Right cardiac atrium (tissue), 5 donors: Measurements from ENCODE around the gene IL11RA. TPM values are rescaled to one million over a fixed set of nuclear protein-coding genes. Genes with fewer than 3 reads are reported as not detected.

Experiments used
- ATAC-seq, 2 donors: fragments of 200-7000 bp; cut with Tn5 transposase; one replicate each; pipeline versions ENCODE4 v1.8.0 to v1.9.1; 2020; ENCODE audit warnings: moderate library complexity in 2 of 2, mild to moderate bottlenecking in 1 of 2
- DNase-seq, 3 donors: peaks; one replicate each; pipeline ENCODE4 v3.0.0-alpha.2; 2020
- H3K27ac ChIP-seq: one replicate; pipeline ENCODE4 v1.5.1; 2013; ENCODE audit warnings: mild to moderate bottlenecking, low read length, control low read depth, moderate library complexity
- H3K27me3 ChIP-seq: one replicate; pipeline ENCODE4 v1.6.1; 2013; ENCODE audit not compliant: control insufficient read depth, insufficient read depth
- H3K4me1 ChIP-seq: one replicate; pipeline ENCODE4 v1.6.1; 2013; ENCODE audit warnings: low read length; ENCODE audit not compliant: control insufficient read depth, insufficient read depth
- H3K4me3 ChIP-seq: one replicate; pipeline ENCODE4 v1.5.1; 2013; ENCODE audit warnings: low read length, control low read depth
- H3K9me3 ChIP-seq: one replicate; pipeline ENCODE4 v1.6.1; 2013; ENCODE audit warnings: low read length; ENCODE audit not compliant: control insufficient read depth
- WGBS: extraction: QIAGEN DNeasy Blood & Tissue Kit; methylation state at CpG from one replicate; pipeline ENCODE4 v1.1.7; 2013; 5-methylcytosine and 5-hydroxymethylcytosine counted together
- intact Hi-C, 4 donors: fragments of 100-400 bp; cut with DNase I; formaldehyde crosslinking; loops; one replicate each; pipeline versions ENCODE4 v1.11.0 to v1.14.0; 2022 to 2023
- polyA plus RNA-seq: library from polyadenylated mRNA; stranded (reverse); fragments of 200-250 nt; gene quantifications from one replicate; pipeline ENCODE4 v1.2.3, GENCODE V29; 2013
- total RNA-seq, 4 donors: library from RNA; stranded (reverse); fragmentation: NEBNext Ultra II Directional; extraction: Animal tissue kit (Norgen Biotek cat#: 25700); gene quantifications; one replicate each; pipeline ENCODE4 v1.2.1, GENCODE V29; 2021
- donor health status: healthy with polysubstance abuse.
- donor health status: DM: no; HTN: yes; CAD: no.
- donor health status: DM: no; HTN: no; CAD: no.
- donor health status: DM: no; HTN: yes; CAD: no; lungs with severe emphysema.
- donor health status: DM: yes; HTN: yes; CAD: no.

The IL11RA gene
- total and polyA plus RNA-seq, 5 donors: 48.7 to 92.2 (median 68.1) TPM

- no peak overlapping the region for H3K4me3 ChIP-seq
- ATAC-seq: no peak
- peaks cover 7% of the 10 kb centered on the region for H3K4me1 ChIP-seq
- no peaks in the 10 kb centered on the region for H3K27me3 ChIP-seq
- WGBS: 50% methylated on average over 1 of the region's 1 CpG
- H3K27ac ChIP-seq: no peak overlapping the region
- H3K9me3 ChIP-seq: no peaks in the 10 kb centered on the region
- intact Hi-C loops: no loop called here
- DNase-seq: no peak
These were observed 19.3 kb downstream of the IL11RA start for GRCh38 chr9:34671307-34671706.

- Histone ChIP-seq H3K9me3 (no peaks in the 10 kb centered on the region), H3K27me3 (no peaks in the 10 kb centered on the region), H3K4me3 (no peak overlapping the region), H3K4me1 (peaks cover 3% of the 10 kb centered on the region), H3K27ac (no peak overlapping the region)
- 86% methylated on average over 3 of the region's 3 CpGs for WGBS
- ATAC-seq (no peak), DNase-seq (no peak)
- intact Hi-C loops: no loop called here
These were observed 22.5 kb downstream of the IL11RA start for GRCh38 chr9:34674440-34674839.

DNA sequence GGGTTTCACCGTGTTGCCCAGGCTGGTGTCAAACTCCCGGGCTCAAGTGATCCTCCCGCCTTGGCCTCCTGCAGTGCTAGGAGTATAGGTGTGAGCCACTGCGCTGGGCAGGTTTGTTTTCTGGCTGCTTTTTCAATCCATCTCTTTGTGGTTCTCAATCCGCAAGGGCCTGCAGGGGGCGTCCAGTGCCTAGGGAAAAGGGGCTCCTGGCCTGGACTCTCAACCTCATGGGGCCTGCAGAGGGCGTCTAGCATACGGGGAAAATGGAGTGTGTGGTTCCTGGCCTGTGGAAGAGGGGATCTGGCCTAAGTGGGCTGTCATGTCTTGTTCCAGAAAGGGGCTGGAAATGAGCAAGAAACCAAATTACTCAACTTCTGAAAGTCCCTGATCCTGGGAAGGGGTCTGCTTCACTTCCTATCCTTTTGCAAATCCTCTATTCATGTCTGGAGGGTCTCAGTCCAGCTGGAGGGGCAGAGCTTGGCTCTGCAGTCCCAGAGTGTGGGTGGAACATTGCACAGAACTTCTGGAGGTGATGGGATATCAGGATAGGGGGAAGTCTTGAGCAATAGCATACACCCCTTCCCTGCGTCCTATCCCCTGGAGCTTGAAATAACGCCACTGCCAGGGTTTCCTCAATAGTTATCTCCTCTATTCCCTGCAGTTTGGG, 23.2 kb downstream of the IL11RA start:
- ATAC-seq (peak; percentile 76 to 77), DNase-seq (peak; percentile 79 to 87 (median 85))
- Histone ChIP-seq H3K27ac (no peak overlapping the region), H3K27me3 (no peaks in the 10 kb centered on the region), H3K4me1 (peaks cover 3% of the 10 kb centered on the region), H3K9me3 (no peaks in the 10 kb centered on the region), H3K4me3 (no peak overlapping the region)
- WGBS: 34% methylated on average over 10 of the region's 10 CpGs
- intact Hi-C loops: no loop called here

GRCh38 chr9:34675869-34676268, 23.9 kb downstream of the IL11RA start:
- no peak for DNase-seq
- no peak overlapping the region for H3K27ac ChIP-seq
- peaks cover 2% of the 10 kb centered on the region for H3K4me1 ChIP-seq
- peak in 1 of 2 donors; percentile 30 for ATAC-seq
- 98% methylated on average over 2 of the region's 2 CpGs for WGBS
- H3K27me3 ChIP-seq: no peaks in the 10 kb centered on the region
- no peaks in the 10 kb centered on the region for H3K9me3 ChIP-seq
- H3K4me3 ChIP-seq: no peak overlapping the region
- intact Hi-C loops: no loop called here

DNA sequence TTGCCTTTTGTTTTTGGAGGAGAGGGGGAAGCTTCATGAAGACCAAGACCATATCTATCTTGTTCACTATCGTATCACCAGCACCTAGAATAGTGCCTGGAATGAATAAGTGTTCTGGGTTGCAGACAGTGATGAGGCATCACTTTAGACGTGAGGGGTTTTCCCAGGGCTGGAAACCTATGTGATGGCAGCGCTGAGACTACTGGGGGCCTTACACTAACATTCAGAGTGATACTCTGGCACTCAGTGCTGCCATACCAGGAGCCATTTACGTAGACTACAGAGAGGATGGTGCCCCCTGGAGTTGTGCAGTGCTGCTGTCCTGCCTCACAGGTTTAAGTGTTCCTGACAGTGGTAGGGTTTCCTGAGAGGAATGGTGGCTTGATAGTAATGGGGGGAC, 32.2 kb downstream of the IL11RA start:
- 91% methylated on average over 4 of the region's 4 CpGs for WGBS
- no peaks in the 10 kb centered on the region for H3K27me3 ChIP-seq
- ATAC-seq (no peak), DNase-seq (no peak)
- H3K4me3 ChIP-seq: no peak overlapping the region
- H3K4me1 ChIP-seq: no peaks in the 10 kb centered on the region
- intact Hi-C loops: no loop called here
- no peak overlapping the region for H3K27ac ChIP-seq
- H3K9me3 ChIP-seq: no peaks in the 10 kb centered on the region

GRCh38 chr9:34684816-34685215, 32.8 kb downstream of the IL11RA start:
- intact Hi-C loops: no loop called here
- no peak overlapping the region for H3K27ac ChIP-seq
- WGBS: 95% methylated on average over 4 of the region's 4 CpGs
- H3K4me3 ChIP-seq: no peak overlapping the region
- H3K4me1 ChIP-seq: no peaks in the 10 kb centered on the region
- no peak for ATAC-seq
- no peaks in the 10 kb centered on the region for H3K9me3 ChIP-seq
- no peak for DNase-seq
- no peaks in the 10 kb centered on the region for H3K27me3 ChIP-seq

GRCh38 chr9:34685591-34685990, 33.6 kb downstream of the IL11RA start:
- WGBS: 72% methylated on average over 4 of the region's 4 CpGs
- ATAC-seq (no peak), DNase-seq (no peak)
- no peaks in the 10 kb centered on the region for H3K4me1 ChIP-seq
- no peaks in the 10 kb centered on the region for H3K27me3 ChIP-seq
- H3K27ac ChIP-seq: no peak overlapping the region
- H3K4me3 ChIP-seq: no peak overlapping the region
- no peaks in the 10 kb centered on the region for H3K9me3 ChIP-seq
- intact Hi-C loops: no loop called here

- Histone ChIP-seq H3K9me3 (no peaks in the 10 kb centered on the region), H3K4me1 (no peaks in the 10 kb centered on the region), H3K4me3 (no peak overlapping the region), H3K27me3 (no peaks in the 10 kb centered on the region), H3K27ac (no peak overlapping the region)
- WGBS: 64% methylated on average over 5 of the region's 5 CpGs
- ATAC-seq: peak; percentile 53 to 66
- intact Hi-C loops: no loop called here
- peak; percentile 55 to 72 (median 66) for DNase-seq
These were observed 34.2 kb downstream of the IL11RA start for GRCh38 chr9:34686231-34686630.

DNA sequence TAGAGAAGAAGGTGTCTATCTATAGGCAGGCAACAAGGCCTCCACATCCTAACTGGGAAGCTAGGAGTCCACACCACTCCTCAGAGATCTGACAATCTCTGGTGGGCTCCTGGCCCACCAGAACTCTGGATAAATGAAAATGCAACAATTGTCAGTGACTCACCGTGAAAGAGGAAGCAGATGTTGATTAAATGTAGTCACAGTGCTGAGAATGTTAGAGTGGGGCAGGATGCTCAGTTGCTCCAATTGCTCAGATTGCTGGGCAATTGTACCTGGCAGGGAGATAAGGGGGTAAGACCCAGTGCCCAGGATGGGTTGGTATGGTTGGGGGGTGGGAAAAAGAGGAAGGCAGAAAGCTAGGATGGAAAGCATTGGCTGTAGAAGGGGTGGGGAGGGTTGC, 34.7 kb downstream of the IL11RA start:
- DNase-seq: no peak

GRCh38 chr9:34687276-34688030, 35.5 kb downstream of the IL11RA start:
- no peaks in the 10 kb centered on the region for H3K27me3 ChIP-seq
- 90% methylated on average over 10 of the region's 10 CpGs for WGBS
- H3K4me1 ChIP-seq: no peaks in the 10 kb centered on the region
- H3K9me3 ChIP-seq: no peaks in the 10 kb centered on the region
- H3K4me3 ChIP-seq: no peak overlapping the region
- no peak for ATAC-seq
- intact Hi-C loops: no loop called here
- DNase-seq: no peak
- no peak overlapping the region for H3K27ac ChIP-seq

More for the DNA sequence above, 34.7 kb downstream of the IL11RA start:
- Histone ChIP-seq H3K27ac (no peak overlapping the region), H3K4me3 (no peak overlapping the region), H3K27me3 (no peaks in the 10 kb centered on the region), H3K4me1 (no peaks in the 10 kb centered on the region), H3K9me3 (no peaks in the 10 kb centered on the region)
- peak in 1 of 2 donors; percentile 9 for ATAC-seq
- intact Hi-C loops: no loop called here
- WGBS: 35% methylated on average over 1 of the region's 1 CpG

GRCh38 chr9:34688329-34689115, 36.5 kb downstream of the IL11RA start:
- H3K4me1 ChIP-seq: no peaks in the 10 kb centered on the region
- ATAC-seq: no peak
- intact Hi-C loops: no loop called here

More at GRCh38 chr9:34688329-34689115, 36.5 kb downstream of the IL11RA start:
- Histone ChIP-seq H3K4me3 (no peak overlapping the region), H3K27ac (no peak overlapping the region), H3K27me3 (no peaks in the 10 kb centered on the region), H3K9me3 (no peaks in the 10 kb centered on the region)
- no peak for DNase-seq
- WGBS: 73% methylated on average over 5 of the region's 5 CpGs
